K562 (cell line): Measurements from ENCODE around the gene SV2A. TPM values are rescaled to one million over a fixed set of nuclear protein-coding genes. Genes with fewer than 3 reads are reported as not detected.
A peak's percentile ranks its signal among the peaks of the same experiment; 100 is the strongest.

Experiments used
- BMI1 ChIP-seq: fragments of 150-350 bp; IDR thresholded peaks from 2 replicates; pipeline ENCODE4 v1.6.1; 2014; ENCODE audit warnings: low read length
- C11orf30 ChIP-seq: fragments of 450-650 bp; IDR thresholded peaks from 2 replicates; pipeline ENCODE4 v1.6.1; 2016; ENCODE audit warnings: low read depth, mild to moderate bottlenecking
- CBFA2T2 ChIP-seq: fragments of 450-650 bp; conservative IDR thresholded peaks from 2 replicates; pipeline ENCODE4 v1.6.1; 2017; ENCODE audit warnings: mild to moderate bottlenecking
- CREB1 ChIP-seq, 2 experiments: sonication (generic) in 1 of 2; formaldehyde crosslinking in 1 of 2; IDR thresholded peaks; 2 replicates each; pipeline versions ENCODE4 v1.6.1 to v1.8.0; 2012 to 2022; ENCODE audit warnings: inconsistent platforms in 1 of 2, mild to moderate bottlenecking in 1 of 2, missing genetic modification reagents in 1 of 2, moderate library complexity in 1 of 2
- CREBBP ChIP-seq: IDR thresholded peaks from one replicate; pipeline ENCODE4 v1.6.1; 2012; ENCODE audit warnings: low read depth, mild to moderate bottlenecking, control low read depth, inconsistent platforms, low read length
- CTCF ChIP-seq, 3 experiments: IDR thresholded peaks in 2 of 3; conservative IDR thresholded peaks in 1 of 3; 2 replicates each; pipeline ENCODE4 v1.5.1; 2011 to 2012; ENCODE audit warnings: low read length in 3 of 3, mild to moderate bottlenecking in 3 of 3, control low read depth in 2 of 3, improper control_type of control experiment in 1 of 3, inconsistent platforms in 1 of 3, low read depth in 1 of 3, mixed read lengths in 1 of 3, moderate library complexity in 1 of 3; ENCODE audit not compliant: insufficient read depth in 2 of 3
- E2F1 ChIP-seq: sonication (generic); formaldehyde crosslinking; IDR thresholded peaks from 2 replicates; pipeline ENCODE4 v1.8.1; 2023; ENCODE audit warnings: mild to moderate bottlenecking, missing genetic modification reagents, moderate library complexity
- GTF2B ChIP-seq: IDR thresholded peaks from 2 replicates; pipeline ENCODE4 v1.6.1; 2011; ENCODE audit not compliant: insufficient read length; ENCODE audit errors: extremely low read depth
- MNT ChIP-seq, 2 experiments: fragments of 450-650 bp; conservative IDR thresholded peaks; 2 replicates each; pipeline ENCODE4 v1.6.1; 2017; ENCODE audit warnings: mild to moderate bottlenecking in 2 of 2, moderate library complexity in 2 of 2
- PYGO2 ChIP-seq: fragments of 450-650 bp; IDR thresholded peaks from 2 replicates; pipeline ENCODE4 v1.6.1; 2016; ENCODE audit warnings: mild to moderate bottlenecking, missing genetic modification characterization, moderate library complexity, missing compliant biosample characterization
- SAP30 ChIP-seq: fragments of 200-600 bp; sonication (generic); IDR thresholded peaks from 2 replicates; pipeline ENCODE4 v1.6.1; 2012; ENCODE audit warnings: borderline replicate concordance, low read depth, mild to moderate bottlenecking, moderate library complexity, low read length, control low read depth, inconsistent platforms; ENCODE audit not compliant: insufficient read depth, poor library complexity, severe bottlenecking
- SMC3 ChIP-seq: conservative IDR thresholded peaks from 2 replicates; pipeline ENCODE4 v1.6.1; 2011; ENCODE audit warnings: low read depth, low read length, improper control_type of control experiment; ENCODE audit not compliant: insufficient read depth
- SRSF3 ChIP-seq: fragments of 200-400 bp; formaldehyde crosslinking; IDR thresholded peaks from 2 replicates; pipeline ENCODE4 v1.6.1; 2016; ENCODE audit warnings: mild to moderate bottlenecking, low read length, moderate library complexity; ENCODE audit not compliant: insufficient read depth
- ZBTB8A ChIP-seq: fragments of 450-650 bp; IDR thresholded peaks from 2 replicates; pipeline ENCODE4 v1.6.1; 2018; ENCODE audit warnings: mild to moderate bottlenecking, moderate library complexity; ENCODE audit not compliant: partially characterized antibody
- ZNF140 ChIP-seq: fragments of 250-450 bp; sonication (Bioruptor Pico); IDR thresholded peaks from 2 replicates; pipeline ENCODE4 v1.8.0; 2021; ENCODE audit warnings: moderate library complexity, mild to moderate bottlenecking, inconsistent platforms
- ZNF217 ChIP-seq: sonication (generic); formaldehyde crosslinking; IDR thresholded peaks from 2 replicates; pipeline ENCODE4 v1.8.0; 2022; ENCODE audit warnings: mild to moderate bottlenecking, missing genetic modification reagents
- ZNF280A ChIP-seq: fragments of 450-650 bp; IDR thresholded peaks from 2 replicates; pipeline ENCODE4 v1.6.1; 2018; ENCODE audit warnings: mild to moderate bottlenecking, low read depth; ENCODE audit not compliant: partially characterized antibody
- polyA plus RNA-seq, 8 experiments: library from polyadenylated mRNA; depleted of rRNA in 4 of 8; stranded (reverse) in 5 of 8; unstranded in 3 of 8; fragments of >200 nt; fragmentation: Nextera tagmentation in 2 of 8; fragmentation: Illumina TruSeq in 1 of 8; extraction: Ambion mirVana in 2 of 8; extraction: Trizol in 1 of 8; gene quantifications; 2 replicates each; pipeline versions ENCODE4 v1.2.1 to v1.2.3, GENCODE V29; 2011 to 2014; ENCODE audit warnings: inconsistent platforms in 1 of 8, missing spikeins in 1 of 8
- total RNA-seq, 7 experiments: library from RNA; depleted of rRNA in 6 of 7; stranded (reverse); fragments of >200 nt in 6 of 7; fragmentation: Illumina TruSeq in 2 of 7; extraction: Trizol in 2 of 7; gene quantifications; 2 replicates each; pipeline versions ENCODE4 v1.2.1 to v1.2.3, GENCODE V29; 2011 to 2021; ENCODE audit warnings: low replicate concordance in 1 of 7

SV2A gene
- total and polyA plus RNA-seq, 9 of the 15 experiments (the other 6 are each of a cell fraction or from before 2014, with no cell fraction given): 0.07 to 0.22 (median 0.11) TPM; not detected in 1

GRCh38 chr1:149887456-149888246 lies 30.0 kb downstream of the SV2A start (continued):
- TF ChIP-seq ZNF280A: no peak
- TF ChIP-seq BMI1: no peak
- TF ChIP-seq ZNF217: no peak
- no peak for TF ChIP-seq CREBBP
- TF ChIP-seq MNT (conservative IDR thresholded peaks at IDR 0.05): no peak; a peak in 1 of 4 replicates
- TF ChIP-seq CREB1 (IDR thresholded peaks at IDR 0.05): peak; percentile 23
- TF ChIP-seq CREB1 (CRISPR knock-in tag; IDR thresholded peaks at IDR 0.05): peak; percentile 10; the same call in 1 of the 2 replicates
- no peak for TF ChIP-seq ZBTB8A
- 0 out of 2 replicates have a peak, but pooled peaks have one; percentile 46 for TF ChIP-seq SRSF3
- TF ChIP-seq CTCF (IDR thresholded peaks at IDR 0.05 in 2 of 3, conservative IDR thresholded peaks at IDR 0.05 in 1 of 3; ENCODE audit: insufficient read depth in 2 of 3, low read depth in 1 of 3, low read length in 3 of 3): no peak; a peak in 1 of 6 replicates
- no peak for TF ChIP-seq SMC3
- no peak for TF ChIP-seq E2F1 (CRISPR knock-in tag)
- no peak for TF ChIP-seq PYGO2
- TF ChIP-seq ZNF140: no peak
- peak; percentile 91 for TF ChIP-seq GTF2B
- no peak; the same call in 1 of the 2 replicates for TF ChIP-seq C11orf30
- peak; percentile 49 for TF ChIP-seq SAP30
- TF ChIP-seq CBFA2T2: no peak
